Adrenal gland (tissue), 5 donors: ENCODE data around the gene BUB1B.

ENCODE experiments used
- POLR2A ChIP-seq, 2 donors: fragments of 450-650 bp; IDR thresholded peaks; one replicate each; pipeline ENCODE4 v1.6.1; 2017; ENCODE audit warnings: antibody characterized with exemption in 2 of 2, mild to moderate bottlenecking in 2 of 2, moderate library complexity in 1 of 2
- TF ChIP-seq, protein P1 (sequence below), 6 experiments: fragments of 450-650 bp in 4 of 6; fragments of 200-600 bp in 2 of 6; sonication (generic) in 1 of 6; IDR thresholded peaks; 1 replicate in 5 of 6; 2 replicates in 1 of 6; pipeline versions ENCODE4 v1.5.1 to v1.8.0; 2016 to 2021; ENCODE audit warnings: antibody characterized with exemption in 6 of 6, mild to moderate bottlenecking in 2 of 6, moderate library complexity in 1 of 6
- donor health status: DM: no; HTN: no; CAD: no.

DNA sequence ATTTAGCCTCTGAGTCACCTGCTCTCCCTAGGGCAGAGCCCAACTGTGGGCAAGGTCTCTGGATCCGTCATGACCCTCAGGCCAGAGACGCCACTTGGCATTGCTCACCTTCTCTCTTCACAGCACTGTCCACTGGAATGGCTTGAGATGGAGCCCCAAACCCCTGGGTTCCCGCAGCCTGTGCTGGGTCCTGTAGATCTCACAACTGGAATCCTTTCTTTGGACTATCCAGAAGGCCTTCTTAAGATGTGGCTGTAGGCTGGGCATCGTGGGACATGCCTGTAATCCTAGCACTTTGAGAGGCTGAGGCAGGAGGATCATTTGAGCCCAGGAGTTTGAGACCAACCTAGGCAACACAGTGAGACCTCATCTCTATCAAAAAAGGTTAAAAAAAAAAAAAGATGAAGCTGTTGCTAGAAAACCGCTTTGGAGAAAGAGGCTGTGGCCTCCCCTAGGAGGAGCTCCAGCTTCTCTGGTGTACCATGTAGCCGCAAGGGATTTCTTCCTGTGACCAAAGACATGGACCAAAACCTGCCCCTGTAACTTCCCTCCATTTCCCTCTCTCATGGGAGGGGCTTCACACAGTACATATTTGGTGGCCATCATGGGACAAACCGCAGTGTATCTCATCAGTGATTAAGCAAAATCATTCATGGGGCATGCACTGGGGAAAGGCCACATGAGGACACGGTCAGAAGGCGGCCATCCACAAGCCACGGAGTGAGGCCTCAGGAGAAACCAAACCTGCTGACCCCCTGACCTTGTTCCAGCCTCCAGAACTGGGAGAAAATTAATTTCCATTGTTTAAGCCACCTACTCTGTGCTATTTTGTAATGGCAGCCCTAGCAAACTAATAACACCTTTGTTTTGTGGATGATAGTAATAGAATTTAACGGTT is 23.3 kb upstream of the BUB1B start:
- TF ChIP-seq, protein P1, sequence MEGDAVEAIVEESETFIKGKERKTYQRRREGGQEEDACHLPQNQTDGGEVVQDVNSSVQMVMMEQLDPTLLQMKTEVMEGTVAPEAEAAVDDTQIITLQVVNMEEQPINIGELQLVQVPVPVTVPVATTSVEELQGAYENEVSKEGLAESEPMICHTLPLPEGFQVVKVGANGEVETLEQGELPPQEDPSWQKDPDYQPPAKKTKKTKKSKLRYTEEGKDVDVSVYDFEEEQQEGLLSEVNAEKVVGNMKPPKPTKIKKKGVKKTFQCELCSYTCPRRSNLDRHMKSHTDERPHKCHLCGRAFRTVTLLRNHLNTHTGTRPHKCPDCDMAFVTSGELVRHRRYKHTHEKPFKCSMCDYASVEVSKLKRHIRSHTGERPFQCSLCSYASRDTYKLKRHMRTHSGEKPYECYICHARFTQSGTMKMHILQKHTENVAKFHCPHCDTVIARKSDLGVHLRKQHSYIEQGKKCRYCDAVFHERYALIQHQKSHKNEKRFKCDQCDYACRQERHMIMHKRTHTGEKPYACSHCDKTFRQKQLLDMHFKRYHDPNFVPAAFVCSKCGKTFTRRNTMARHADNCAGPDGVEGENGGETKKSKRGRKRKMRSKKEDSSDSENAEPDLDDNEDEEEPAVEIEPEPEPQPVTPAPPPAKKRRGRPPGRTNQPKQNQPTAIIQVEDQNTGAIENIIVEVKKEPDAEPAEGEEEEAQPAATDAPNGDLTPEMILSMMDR (IDR thresholded peaks at IDR 0.05): no peak
- no peak for TF ChIP-seq POLR2A (IDR thresholded peaks at IDR 0.05)
